SK-N-MC (cell line): ENCODE data around the gene RAB21.

Experiments used
- EZH2 ChIP-seq: fragments of 200-600 bp; sonication (generic); IDR thresholded peaks from one replicate; pipeline ENCODE4 v1.6.1; 2017; ENCODE audit warnings: antibody characterized with exemption
- FOXP2 ChIP-seq: optimal IDR thresholded peaks from 2 replicates; pipeline ENCODE3; 2011; ENCODE audit warnings: mild to moderate bottlenecking, moderate library complexity; ENCODE audit not compliant: insufficient read depth; ENCODE audit errors: extremely low read length, control extremely low read depth

- TF ChIP-seq FOXP2: no peak
- TF ChIP-seq EZH2: no peak
Observed at GRCh38 chr12:71792599-71792998, 37.9 kb downstream of the RAB21 start.
